Chondrocyte (in vitro differentiated cells): Measurements from ENCODE around the gene C19orf18. TPM values are rescaled to one million over a fixed set of nuclear protein-coding genes. Genes with fewer than 3 reads are reported as not detected.
A peak's percentile ranks its signal among the peaks of the same experiment; 100 is the strongest.
"Not testable (repeated sequence)": the region's sequence is repeated elsewhere in the genome, so short reads cannot be mapped to it uniquely, and the experiment has no call there.

ENCODE experiments used
- DNase-seq: peaks from one replicate; pipeline ENCODE4 v3.0.0; 2021; ENCODE audit warnings: mixed read lengths, low spot score
- H3K27ac Mint-ChIP-seq: one replicate; pipeline ENCODE4 v1.8.0; 2021; ENCODE audit warnings: mild to moderate bottlenecking, moderate library complexity, mixed read lengths; ENCODE audit not compliant: unreplicated experiment
- H3K27me3 Mint-ChIP-seq: 2 replicates; pipeline ENCODE4 v1.8.0; 2021; ENCODE audit warnings: low read depth, mixed read lengths
- H3K36me3 Mint-ChIP-seq: 2 replicates; pipeline ENCODE4 v1.8.0; 2021; ENCODE audit warnings: low read depth, mixed read lengths
- H3K4me1 Mint-ChIP-seq: 2 replicates; pipeline ENCODE4 v1.8.0; 2021; ENCODE audit warnings: low read depth, mild to moderate bottlenecking, mixed read lengths
- H3K4me3 Mint-ChIP-seq: one replicate; pipeline ENCODE4 v1.8.0; 2021; ENCODE audit warnings: mild to moderate bottlenecking, moderate library complexity, mixed read lengths; ENCODE audit not compliant: unreplicated experiment
- H3K9me3 Mint-ChIP-seq: 2 replicates; pipeline ENCODE4 v1.8.0; 2021; ENCODE audit warnings: low read depth, mixed read lengths
- total RNA-seq: library from RNA; stranded (reverse); gene quantifications from 3 replicates; pipeline ENCODE4 v1.2.1, GENCODE V29; 2021
- TF ChIP-seq, protein P1 (sequence below): fragments of 200-600 bp; sonication (generic); IDR thresholded peaks from 2 replicates; pipeline ENCODE4 v1.5.0; 2021; ENCODE audit warnings: antibody characterized with exemption, mild to moderate bottlenecking, moderate library complexity

C19orf18 gene
- total RNA-seq, 1 donor from 2014 or later, result 1.7 TPM

DNA sequence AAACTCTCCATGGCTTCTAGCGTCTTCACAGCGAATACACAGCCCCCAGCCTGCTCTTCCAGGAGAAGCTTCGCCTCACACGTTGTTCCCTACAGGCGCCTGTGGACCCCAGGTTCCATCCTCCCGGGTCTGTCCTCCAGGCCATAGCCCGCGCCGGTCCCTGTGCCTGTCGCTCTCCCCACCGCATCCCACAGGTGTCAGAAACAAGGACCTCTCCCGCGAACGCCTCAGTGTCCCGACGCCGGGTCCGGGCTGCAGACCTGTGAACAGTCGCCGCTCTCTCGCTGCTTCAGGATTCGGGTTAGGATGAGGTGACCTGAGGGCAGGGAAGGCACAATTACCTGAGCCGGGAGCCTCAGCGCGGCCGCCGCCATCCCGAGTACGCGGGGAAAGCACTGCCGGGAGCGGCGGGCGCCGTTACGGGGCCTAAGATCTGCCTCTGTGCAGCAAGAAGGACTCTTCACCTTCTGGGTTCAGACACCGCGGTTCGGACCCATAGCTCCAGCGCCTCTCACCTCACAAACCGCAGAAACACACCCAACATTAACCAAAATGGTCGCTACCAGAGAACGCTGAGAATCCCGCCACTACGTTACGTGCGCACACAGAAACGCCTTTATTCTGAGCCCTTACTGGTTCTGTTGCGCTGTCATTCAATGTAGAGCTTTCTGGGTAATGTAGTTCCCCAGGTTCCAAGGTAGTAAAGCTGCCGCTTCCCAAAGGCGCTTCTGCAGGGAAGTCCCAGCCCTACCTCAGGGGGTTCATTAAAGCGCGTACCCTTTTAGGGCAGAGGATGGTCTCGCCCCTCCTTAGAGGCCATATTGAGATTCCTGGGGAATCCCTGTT, 39.3 kb downstream of the C19orf18 start, which contains the start of gene ZNF418:
ZNF418 (minus strand) TSS at position 583 of the 846 bp plus-strand sequence. CDS start 1,580 bp downstream, outside the sequence.
- Mint-ChIP-seq H3K9me3 (peaks cover 40% of the 10 kb centered on the region), H3K4me1 (peaks cover 12% of the 10 kb centered on the region)

DNA sequence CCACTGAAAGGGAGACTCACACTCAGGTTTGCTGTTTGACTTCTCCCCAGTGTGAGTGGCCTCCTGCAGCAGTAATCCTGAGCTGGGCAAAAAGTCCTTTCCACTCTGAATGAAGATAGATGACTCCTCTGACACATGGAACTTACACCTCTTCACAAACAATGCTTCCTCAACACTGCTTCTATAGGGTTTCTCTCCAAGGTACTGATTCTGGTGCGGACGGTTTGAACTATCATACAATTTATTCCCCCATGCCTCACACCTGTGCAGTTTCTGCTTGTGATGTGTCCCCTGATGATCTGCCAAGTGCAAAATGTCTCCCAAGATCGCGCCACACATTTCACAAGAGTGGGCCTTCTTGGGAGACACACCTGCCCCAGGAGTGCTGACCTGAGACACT, 46.7 kb downstream of the C19orf18 start:
- TF ChIP-seq, protein P1, sequence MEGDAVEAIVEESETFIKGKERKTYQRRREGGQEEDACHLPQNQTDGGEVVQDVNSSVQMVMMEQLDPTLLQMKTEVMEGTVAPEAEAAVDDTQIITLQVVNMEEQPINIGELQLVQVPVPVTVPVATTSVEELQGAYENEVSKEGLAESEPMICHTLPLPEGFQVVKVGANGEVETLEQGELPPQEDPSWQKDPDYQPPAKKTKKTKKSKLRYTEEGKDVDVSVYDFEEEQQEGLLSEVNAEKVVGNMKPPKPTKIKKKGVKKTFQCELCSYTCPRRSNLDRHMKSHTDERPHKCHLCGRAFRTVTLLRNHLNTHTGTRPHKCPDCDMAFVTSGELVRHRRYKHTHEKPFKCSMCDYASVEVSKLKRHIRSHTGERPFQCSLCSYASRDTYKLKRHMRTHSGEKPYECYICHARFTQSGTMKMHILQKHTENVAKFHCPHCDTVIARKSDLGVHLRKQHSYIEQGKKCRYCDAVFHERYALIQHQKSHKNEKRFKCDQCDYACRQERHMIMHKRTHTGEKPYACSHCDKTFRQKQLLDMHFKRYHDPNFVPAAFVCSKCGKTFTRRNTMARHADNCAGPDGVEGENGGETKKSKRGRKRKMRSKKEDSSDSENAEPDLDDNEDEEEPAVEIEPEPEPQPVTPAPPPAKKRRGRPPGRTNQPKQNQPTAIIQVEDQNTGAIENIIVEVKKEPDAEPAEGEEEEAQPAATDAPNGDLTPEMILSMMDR, result no peak
- peaks cover 62% of the 10 kb centered on the region for H3K9me3 Mint-ChIP-seq
- no peak overlapping the region for H3K4me3 Mint-ChIP-seq

More for the DNA sequence above, 39.3 kb downstream of the C19orf18 start, which contains the start of gene ZNF418:
- H3K36me3 Mint-ChIP-seq, result peaks cover 43% of the 10 kb centered on the region
- H3K27me3 Mint-ChIP-seq, result no peaks in the 10 kb centered on the region
- no peak for DNase-seq
- H3K4me3 Mint-ChIP-seq, result peak within 1 kb of the TSS; percentile 99
- TF ChIP-seq, protein P1, result no peak
- peak within 1 kb of the TSS; percentile 78 for H3K27ac Mint-ChIP-seq

DNA sequence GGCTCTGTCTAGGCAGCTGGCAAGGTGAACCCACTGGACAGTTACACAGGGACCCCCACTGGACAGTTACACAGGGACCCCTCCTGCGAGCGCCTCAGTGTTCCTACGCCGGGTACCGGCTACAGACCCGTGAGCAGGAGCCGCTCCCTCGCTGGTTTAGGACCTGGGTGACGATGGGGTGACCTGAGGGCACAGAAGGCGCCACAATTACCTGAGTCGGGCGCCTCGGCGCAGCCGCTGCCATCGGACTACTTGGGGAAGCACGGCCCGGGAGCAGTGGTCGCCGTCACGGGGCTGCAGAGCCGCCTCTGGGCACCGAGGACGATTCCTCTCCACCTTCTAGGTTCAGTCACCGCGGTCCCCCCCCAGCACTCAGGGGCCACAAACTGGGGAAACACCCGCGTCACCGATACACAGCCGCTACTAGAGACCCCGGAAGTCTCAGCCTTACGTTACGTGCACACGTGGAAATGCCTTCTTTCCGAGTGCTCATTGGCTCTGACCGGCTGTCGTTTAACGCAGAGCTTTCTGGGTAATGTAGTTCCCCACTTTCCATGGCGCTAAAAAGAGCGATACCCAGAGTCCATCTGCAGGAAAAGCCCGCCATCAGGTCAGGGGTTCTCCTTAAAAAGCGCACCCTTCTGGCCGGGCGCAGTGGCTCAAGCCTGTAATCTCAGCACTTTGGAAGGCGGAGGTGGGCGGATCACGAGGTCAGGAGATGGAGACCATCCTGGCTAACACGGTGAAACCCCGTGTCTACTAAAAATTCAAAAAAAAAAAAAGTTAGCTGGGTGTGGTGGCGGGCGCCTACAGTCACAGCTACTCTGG, 58.0 kb downstream of the C19orf18 start, which contains the start of gene ZNF417:
ZNF417 (minus strand) TSS at position 425 of the 828 bp plus-strand sequence; CDS start at position 244, 181 bp downstream.
- Mint-ChIP-seq H3K27ac (peak within 1 kb of the TSS; percentile 94), H3K4me3 (peak within 1 kb of the TSS; percentile 95), H3K4me1 (peaks cover 28% of the 10 kb centered on the region), H3K9me3 (peaks cover 23% of the 10 kb centered on the region), H3K36me3 (peaks cover 42% of the 10 kb centered on the region)
- not testable (repeated sequence) for H3K27me3 Mint-ChIP-seq, DNase-seq
- TF ChIP-seq, protein P1, result peak; percentile 58

More for the DNA sequence above, 46.7 kb downstream of the C19orf18 start:
- Mint-ChIP-seq H3K4me1 (no peaks in the 10 kb centered on the region), H3K27me3 (no peaks in the 10 kb centered on the region), H3K27ac (no peak overlapping the region), H3K36me3 (peaks cover 68% of the 10 kb centered on the region)
- DNase-seq, result no peak

DNA sequence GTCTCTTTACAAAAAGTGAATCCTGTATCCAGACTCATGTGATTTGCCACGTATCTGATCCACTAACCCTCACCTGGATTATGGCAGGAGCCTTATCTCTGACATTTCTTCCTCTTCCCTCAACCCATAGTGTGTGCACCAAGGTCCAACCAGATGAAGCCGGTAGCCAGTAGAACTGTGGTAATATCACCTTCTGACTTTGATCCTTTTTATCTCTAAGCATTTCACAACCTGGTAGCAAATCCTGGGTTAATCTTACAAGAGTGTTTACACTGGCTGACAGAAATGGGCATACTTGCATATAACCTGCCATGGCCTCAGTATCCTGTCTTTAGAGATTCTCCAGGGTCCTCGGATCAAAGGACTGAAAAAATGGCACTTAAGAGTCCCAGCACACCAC, 59.8 kb downstream of the C19orf18 start:
- H3K36me3 Mint-ChIP-seq, result peaks cover 44% of the 10 kb centered on the region
- peaks cover 27% of the 10 kb centered on the region for H3K9me3 Mint-ChIP-seq
- peaks cover 28% of the 10 kb centered on the region for H3K4me1 Mint-ChIP-seq
- H3K27ac Mint-ChIP-seq, result no peak overlapping the region
- no peak for DNase-seq
- H3K27me3 Mint-ChIP-seq, result no peaks in the 10 kb centered on the region
- peak overlapping the region; percentile 95 for H3K4me3 Mint-ChIP-seq
- TF ChIP-seq, protein P1, result no peak

Other genes starting within 250 kb of the C19orf18 start
- 6.3 to 7.2 TPM (median 7.0 TPM) in 3 replicates for gene ZNF671, start 246.9 kb downstream of the C19orf18 start, total RNA-seq
- gene ZNF776, start 227.7 kb downstream of the C19orf18 start, total RNA-seq, result 13.2 to 18.9 TPM (median 14.7 TPM) in 3 replicates
- gene ZNF586, start 204.9 kb downstream of the C19orf18 start, total RNA-seq, result 9.8 to 14.7 TPM (median 10.7 TPM) in 3 replicates
- gene ZNF552, start 159.6 kb downstream of the C19orf18 start, total RNA-seq, result 3.6 to 5.5 TPM (median 3.7 TPM) in 3 replicates
- 6.9 to 14.5 TPM (median 8.0 TPM) in 3 replicates for gene ZNF587B, start 144.2 kb downstream of the C19orf18 start, total RNA-seq
- gene ZNF587, start 124.7 kb downstream of the C19orf18 start, total RNA-seq, result 27.1 to 39.9 TPM (median 30.8 TPM) in 3 replicates
- gene ZNF814, start 85.5 kb downstream of the C19orf18 start, total RNA-seq, result 7.9 to 16.6 TPM (median 8.5 TPM) in 3 replicates
- 12.9 to 24.5 TPM (median 15.0 TPM) in 3 replicates for gene ZNF417, start 57.9 kb downstream of the C19orf18 start, total RNA-seq
- gene ZNF418, start 39.1 kb downstream of the C19orf18 start, total RNA-seq, result 6.4 to 9.8 TPM (median 6.7 TPM) in 3 replicates
- gene ZNF256, start 26.8 kb downstream of the C19orf18 start, total RNA-seq, result 4.6 to 7.7 TPM (median 5.1 TPM) in 3 replicates
- gene ZNF606, start 28.3 kb upstream of the C19orf18 start, total RNA-seq, result 10.8 to 15.9 TPM (median 11.4 TPM) in 3 replicates
- gene ZSCAN1, start 59.5 kb upstream of the C19orf18 start, total RNA-seq, result 0.37 to 1.3 TPM in 2 of 3 replicates, not detected in the other
- gene ZNF135, start 84.7 kb upstream of the C19orf18 start, total RNA-seq, result 4.6 to 6.7 TPM (median 4.9 TPM) in 3 replicates
- gene ZSCAN18, start 123.7 kb upstream of the C19orf18 start, total RNA-seq, result 35.7 to 39.4 TPM (median 37.5 TPM) in 3 replicates
- 8.1 to 11.5 TPM (median 9.2 TPM) in 3 replicates for gene ZNF329, start 176.3 kb upstream of the C19orf18 start, total RNA-seq
- gene ZNF274, start 208.5 kb upstream of the C19orf18 start, total RNA-seq, result 12.7 to 14.1 TPM (median 13.2 TPM) in 3 replicates